Loucy (cell line): Measurements from ENCODE around the gene EARS2.

ENCODE experiments used
- H2AFZ ChIP-seq: fragments of 200-600 bp; sonication (generic); 2 replicates; pipeline ENCODE4 v1.6.0; 2016; ENCODE audit warnings: antibody characterized with exemption, mild to moderate bottlenecking, low read length, moderate library complexity
- H3F3A ChIP-seq: fragments of 200-600 bp; 2 replicates; pipeline ENCODE4 v1.6.0; 2016; ENCODE audit warnings: antibody characterized with exemption, low read depth, mild to moderate bottlenecking
- H3K27me3 ChIP-seq: fragments of 200-600 bp; sonication (generic); 2 replicates; pipeline ENCODE4 v1.6.1; 2014; ENCODE audit warnings: low read length, mild to moderate bottlenecking; ENCODE audit not compliant: insufficient read depth, poor library complexity, severe bottlenecking
- H3K36me3 ChIP-seq: fragments of 200-600 bp; sonication (generic); 2 replicates; pipeline ENCODE4 v1.6.1; 2016; ENCODE audit warnings: low read length; ENCODE audit not compliant: insufficient read depth
- H3K4me1 ChIP-seq: fragments of 200-600 bp; sonication (generic); 2 replicates; pipeline ENCODE4 v1.5.1; 2014; ENCODE audit warnings: low read length, mild to moderate bottlenecking; ENCODE audit not compliant: insufficient read depth, poor library complexity, severe bottlenecking
- H3K4me2 ChIP-seq: fragments of 200-600 bp; sonication (generic); 2 replicates; pipeline ENCODE4 v1.6.0; 2014; ENCODE audit warnings: antibody characterized with exemption, low read length, low read depth, mild to moderate bottlenecking; ENCODE audit not compliant: poor library complexity, severe bottlenecking
- H3K4me3 ChIP-seq: fragments of 200-600 bp; sonication (generic); 2 replicates; pipeline ENCODE4 v1.5.1; 2014; ENCODE audit warnings: low read length, mild to moderate bottlenecking, mixed read lengths; ENCODE audit not compliant: poor library complexity, severe bottlenecking
- H3K79me2 ChIP-seq: fragments of 200-600 bp; sonication (generic); 2 replicates; pipeline ENCODE4 v1.6.1; 2014; ENCODE audit warnings: low read length; ENCODE audit not compliant: insufficient read depth
- H3K9ac ChIP-seq: fragments of 200-600 bp; sonication (generic); 2 replicates; pipeline ENCODE4 v1.6.0; 2014; ENCODE audit warnings: mild to moderate bottlenecking, low read depth, low read length, moderate library complexity; ENCODE audit not compliant: poor library complexity, severe bottlenecking
- H3K9me2 ChIP-seq: fragments of 200-600 bp; sonication (generic); replicated peaks from 2 replicates; pipeline ENCODE4 v1.6.1; 2016; ENCODE audit warnings: low read depth, low read length, mixed read lengths
- H3K9me3 ChIP-seq: fragments of 200-600 bp; sonication (generic); 2 replicates; pipeline ENCODE4 v1.6.1; 2014; ENCODE audit warnings: mild to moderate bottlenecking, antibody characterized with exemption, low read length, low read depth; ENCODE audit not compliant: insufficient read depth
- H4K20me1 ChIP-seq: fragments of 200-600 bp; sonication (generic); 2 replicates; pipeline ENCODE4 v1.6.0; 2014; ENCODE audit warnings: antibody characterized with exemption, low read length, mild to moderate bottlenecking; ENCODE audit not compliant: insufficient read depth, poor library complexity, severe bottlenecking
- EZH2phosphoT487 ChIP-seq: fragments of 200-600 bp; IDR thresholded peaks from 2 replicates; pipeline ENCODE4 v1.6.1; 2018; ENCODE audit warnings: antibody characterized with exemption, mild to moderate bottlenecking, moderate library complexity, borderline replicate concordance
- TF ChIP-seq, protein P1 (sequence below): fragments of 200-600 bp; sonication (generic); conservative IDR thresholded peaks from 2 replicates; pipeline ENCODE4 v1.5.1; 2014; ENCODE audit warnings: mild to moderate bottlenecking, antibody characterized with exemption, low read length

The EARS2 gene

GRCh38 chr16:23563186-23563585 lies 6.0 kb upstream of the EARS2 start:
- H3K79me2 ChIP-seq: peaks cover 40% of the 10 kb centered on the region
- TF ChIP-seq, protein P1, sequence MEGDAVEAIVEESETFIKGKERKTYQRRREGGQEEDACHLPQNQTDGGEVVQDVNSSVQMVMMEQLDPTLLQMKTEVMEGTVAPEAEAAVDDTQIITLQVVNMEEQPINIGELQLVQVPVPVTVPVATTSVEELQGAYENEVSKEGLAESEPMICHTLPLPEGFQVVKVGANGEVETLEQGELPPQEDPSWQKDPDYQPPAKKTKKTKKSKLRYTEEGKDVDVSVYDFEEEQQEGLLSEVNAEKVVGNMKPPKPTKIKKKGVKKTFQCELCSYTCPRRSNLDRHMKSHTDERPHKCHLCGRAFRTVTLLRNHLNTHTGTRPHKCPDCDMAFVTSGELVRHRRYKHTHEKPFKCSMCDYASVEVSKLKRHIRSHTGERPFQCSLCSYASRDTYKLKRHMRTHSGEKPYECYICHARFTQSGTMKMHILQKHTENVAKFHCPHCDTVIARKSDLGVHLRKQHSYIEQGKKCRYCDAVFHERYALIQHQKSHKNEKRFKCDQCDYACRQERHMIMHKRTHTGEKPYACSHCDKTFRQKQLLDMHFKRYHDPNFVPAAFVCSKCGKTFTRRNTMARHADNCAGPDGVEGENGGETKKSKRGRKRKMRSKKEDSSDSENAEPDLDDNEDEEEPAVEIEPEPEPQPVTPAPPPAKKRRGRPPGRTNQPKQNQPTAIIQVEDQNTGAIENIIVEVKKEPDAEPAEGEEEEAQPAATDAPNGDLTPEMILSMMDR: no peak
- no peak for TF ChIP-seq EZH2phosphoT487
- no peak overlapping the region for H3K9ac ChIP-seq
- H3K9me3 ChIP-seq: no peaks in the 10 kb centered on the region
- H3F3A ChIP-seq: no peaks in the 10 kb centered on the region
- H2AFZ ChIP-seq: no peak overlapping the region
- H3K9me2 ChIP-seq: no peaks in the 10 kb centered on the region
- no peak overlapping the region for H3K4me3 ChIP-seq
- no peaks in the 10 kb centered on the region for H3K27me3 ChIP-seq
- peaks cover 28% of the 10 kb centered on the region for H3K4me1 ChIP-seq
- peaks cover 20% of the 10 kb centered on the region for H4K20me1 ChIP-seq
- H3K4me2 ChIP-seq: no peak overlapping the region
- H3K36me3 ChIP-seq: peaks cover 61% of the 10 kb centered on the region; the same call in 1 of the 2 replicates

DNA sequence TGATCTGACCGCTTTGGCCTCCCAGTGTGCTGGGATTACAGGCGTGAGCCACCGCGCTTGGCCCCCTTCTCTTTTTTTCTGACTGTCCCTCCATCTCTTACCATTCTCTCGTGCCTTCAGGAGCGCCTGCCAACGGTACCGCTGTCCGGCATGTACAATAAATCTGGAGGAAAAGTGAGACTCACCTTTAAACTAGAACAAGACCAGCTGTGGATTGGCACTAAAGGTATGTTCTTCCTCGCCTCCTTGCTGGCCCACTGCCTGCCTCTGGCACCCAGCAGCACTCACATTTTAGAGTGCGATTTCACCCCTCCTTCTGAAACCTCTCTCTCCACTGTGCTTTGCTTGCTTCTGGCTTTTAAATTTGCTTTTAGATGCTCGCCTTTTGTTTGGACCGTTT lies 5.4 kb upstream of the EARS2 start:
- Histone ChIP-seq H3K36me3 (peaks cover 57% of the 10 kb centered on the region; the same call in 1 of the 2 replicates), H3K4me3 (no peak overlapping the region), H4K20me1 (peaks cover 24% of the 10 kb centered on the region), H3K27me3 (no peaks in the 10 kb centered on the region), H3K9me2 (no peaks in the 10 kb centered on the region), H3K4me1 (peaks cover 28% of the 10 kb centered on the region), H3K79me2 (peaks cover 45% of the 10 kb centered on the region), H3K4me2 (no peak overlapping the region), H3K9me3 (no peaks in the 10 kb centered on the region), H2AFZ (no peak overlapping the region), H3K9ac (no peak overlapping the region), H3F3A (no peaks in the 10 kb centered on the region)
- no peak for TF ChIP-seq EZH2phosphoT487
- TF ChIP-seq, protein P1: no peak

- Histone ChIP-seq H4K20me1 (peaks cover 26% of the 10 kb centered on the region), H3K9ac (peak overlapping the region; percentile 38), H3K4me2 (peak overlapping the region; percentile 98), H3K9me3 (no peaks in the 10 kb centered on the region), H3K4me3 (peak overlapping the region; percentile 30), H2AFZ (no peak overlapping the region), H3K9me2 (no peaks in the 10 kb centered on the region), H3K36me3 (peaks cover 49% of the 10 kb centered on the region; the same call in 1 of the 2 replicates), H3K4me1 (peaks cover 29% of the 10 kb centered on the region), H3K27me3 (no peaks in the 10 kb centered on the region), H3F3A (no peaks in the 10 kb centered on the region), H3K79me2 (peaks cover 50% of the 10 kb centered on the region)
- TF ChIP-seq, protein P1: peak; percentile 33; the same call in 1 of the 2 replicates
- TF ChIP-seq EZH2phosphoT487: no peak
Measured at GRCh38 chr16:23561586-23561985, 4.4 kb upstream of the EARS2 start.
